Measurements from ENCODE around the gene ICAM1.
"Not testable (repeated sequence)": the region's sequence is repeated elsewhere in the genome, so short reads cannot be mapped to it uniquely, and the experiment has no call there.

Gene ICAM1

DNA sequence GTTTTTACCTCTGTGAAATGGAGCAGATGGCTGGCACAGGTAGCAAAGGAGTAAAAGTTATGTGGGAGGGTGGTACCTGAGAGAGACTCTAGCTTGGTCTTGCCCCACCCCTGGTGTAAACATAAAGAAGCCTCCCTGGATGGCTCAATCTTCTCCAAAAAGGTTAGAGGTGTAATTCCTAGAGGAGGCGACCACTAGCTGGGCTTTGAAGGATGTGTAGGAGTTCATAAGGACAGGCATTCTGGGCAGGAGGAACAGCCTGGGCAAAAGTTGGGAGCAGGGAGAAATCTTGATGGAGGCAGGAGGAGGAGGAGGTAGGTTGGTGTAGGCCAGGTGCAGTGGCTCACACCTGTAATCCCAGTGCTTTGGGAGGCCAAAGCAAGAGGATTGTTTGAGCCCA lies 8.0 kb downstream of the ICAM1 start:
- no peak for TF ChIP-seq ZNF274 (IDR thresholded peaks at IDR 0.05; ENCODE audit: low read depth, low read length)
- H3K4me3 ChIP-seq (ENCODE audit: low read length), result no peak overlapping the region

- no peak overlapping the region for H3K4me3 ChIP-seq (ENCODE audit: low read length)
- no peak for TF ChIP-seq ZNF274 (IDR thresholded peaks at IDR 0.05; ENCODE audit: low read depth, low read length)
Measured at GRCh38 chr19:10279737-10280442, 9.0 kb downstream of the ICAM1 start.

- H3K4me3 ChIP-seq (ENCODE audit: low read length), result not testable (repeated sequence)
Measured at GRCh38 chr19:10282043-10282442, 11.1 kb downstream of the ICAM1 start.

DNA sequence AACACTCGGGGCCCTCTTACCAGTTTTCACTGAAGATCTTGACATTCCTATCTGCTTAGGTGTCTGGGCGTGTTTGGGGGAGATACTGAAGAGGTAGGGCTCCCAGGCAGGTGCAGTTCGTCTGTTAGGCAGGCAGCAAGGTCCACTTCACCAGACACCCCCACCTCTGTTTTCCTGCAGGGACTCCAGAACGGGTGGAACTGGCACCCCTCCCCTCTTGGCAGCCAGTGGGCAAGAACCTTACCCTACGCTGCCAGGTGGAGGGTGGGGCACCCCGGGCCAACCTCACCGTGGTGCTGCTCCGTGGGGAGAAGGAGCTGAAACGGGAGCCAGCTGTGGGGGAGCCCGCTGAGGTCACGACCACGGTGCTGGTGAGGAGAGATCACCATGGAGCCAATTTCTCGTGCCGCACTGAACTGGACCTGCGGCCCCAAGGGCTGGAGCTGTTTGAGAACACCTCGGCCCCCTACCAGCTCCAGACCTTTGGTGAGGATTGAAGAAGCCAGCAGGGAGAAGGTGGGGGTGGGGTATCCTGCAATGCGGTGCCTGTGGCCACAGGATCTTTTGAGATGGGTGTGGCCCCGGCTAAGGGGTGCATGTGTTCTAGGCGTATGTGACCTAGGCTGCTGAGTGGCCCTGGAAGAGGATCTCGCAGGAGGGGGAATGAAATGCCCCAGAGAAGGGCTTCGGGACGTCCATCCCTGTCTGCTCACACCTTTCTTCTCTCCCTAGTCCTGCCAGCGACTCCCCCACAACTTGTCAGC lies 12.6 kb downstream of the ICAM1 start:
- TF ChIP-seq ZNF274 (IDR thresholded peaks at IDR 0.05; ENCODE audit: low read depth, low read length), result no peak
- no peak overlapping the region for H3K4me3 ChIP-seq (ENCODE audit: low read length)

- H3K4me3 ChIP-seq (ENCODE audit: low read length), result no peak overlapping the region
- no peak for TF ChIP-seq ZNF274 (IDR thresholded peaks at IDR 0.05; ENCODE audit: low read depth, low read length)
Measured at GRCh38 chr19:10284065-10284959, 13.4 kb downstream of the ICAM1 start.

DNA sequence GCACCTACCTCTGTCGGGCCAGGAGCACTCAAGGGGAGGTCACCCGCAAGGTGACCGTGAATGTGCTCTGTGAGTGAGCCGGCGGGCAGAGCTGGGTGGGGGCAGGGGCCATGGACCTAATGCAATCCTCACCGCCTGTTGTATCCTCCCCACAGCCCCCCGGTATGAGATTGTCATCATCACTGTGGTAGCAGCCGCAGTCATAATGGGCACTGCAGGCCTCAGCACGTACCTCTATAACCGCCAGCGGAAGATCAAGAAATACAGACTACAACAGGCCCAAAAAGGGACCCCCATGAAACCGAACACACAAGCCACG lies 14.0 kb downstream of the ICAM1 start:
- no peak for TF ChIP-seq ZNF274 (IDR thresholded peaks at IDR 0.05; ENCODE audit: low read depth, low read length)
- H3K4me3 ChIP-seq (ENCODE audit: low read length), result no peak overlapping the region

GRCh38 chr19:10285393-10285792 lies 14.5 kb downstream of the ICAM1 start:
- TF ChIP-seq ZNF274 (IDR thresholded peaks at IDR 0.05; ENCODE audit: low read depth, low read length), result no peak
- H3K4me3 ChIP-seq (ENCODE audit: low read length), result no peak overlapping the region

DNA sequence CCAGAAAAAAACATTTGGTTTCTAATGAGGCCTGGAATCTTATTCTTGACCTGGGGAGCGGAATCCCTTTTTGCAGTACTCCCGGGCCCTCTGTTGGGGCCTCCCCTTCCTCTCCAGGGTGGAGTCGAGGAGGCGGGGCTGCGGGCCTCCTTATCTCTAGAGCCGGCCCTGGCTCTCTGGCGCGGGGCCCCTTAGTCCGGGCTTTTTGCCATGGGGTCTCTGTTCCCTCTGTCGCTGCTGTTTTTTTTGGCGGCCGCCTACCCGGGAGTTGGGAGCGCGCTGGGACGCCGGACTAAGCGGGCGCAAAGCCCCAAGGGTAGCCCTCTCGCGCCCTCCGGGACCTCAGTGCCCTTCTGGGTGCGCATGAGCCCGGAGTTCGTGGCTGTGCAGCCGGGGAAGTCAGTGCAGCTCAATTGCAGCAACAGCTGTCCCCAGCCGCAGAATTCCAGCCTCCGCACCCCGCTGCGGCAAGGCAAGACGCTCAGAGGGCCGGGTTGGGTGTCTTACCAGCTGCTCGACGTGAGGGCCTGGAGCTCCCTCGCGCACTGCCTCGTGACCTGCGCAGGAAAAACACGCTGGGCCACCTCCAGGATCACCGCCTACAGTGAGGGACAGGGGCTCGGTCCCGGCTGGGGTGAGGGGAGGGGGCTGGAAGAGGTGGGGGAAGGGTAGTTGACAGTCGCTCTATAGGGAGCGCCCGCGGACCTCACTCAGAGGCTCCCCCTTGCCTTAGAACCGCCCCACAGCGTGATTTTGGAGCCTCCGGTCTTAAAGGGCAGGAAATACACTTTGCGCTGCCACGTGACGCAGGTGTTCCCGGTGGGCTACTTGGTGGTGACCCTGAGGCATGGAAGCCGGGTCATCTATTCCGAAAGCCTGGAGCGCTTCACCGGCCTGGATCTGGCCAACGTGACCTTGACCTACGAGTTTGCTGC lies 16.1 kb downstream of the ICAM1 start, which contains the start of gene ICAM4:
ICAM4 (plus strand) TSS at position 153 of the 935 bp plus-strand sequence; CDS start at position 211, 58 bp downstream.
- TF ChIP-seq ZNF274 (IDR thresholded peaks at IDR 0.05; ENCODE audit: low read depth, low read length), result no peak
- no peak within 1 kb of the TSS for H3K4me3 ChIP-seq (ENCODE audit: low read length)

DNA sequence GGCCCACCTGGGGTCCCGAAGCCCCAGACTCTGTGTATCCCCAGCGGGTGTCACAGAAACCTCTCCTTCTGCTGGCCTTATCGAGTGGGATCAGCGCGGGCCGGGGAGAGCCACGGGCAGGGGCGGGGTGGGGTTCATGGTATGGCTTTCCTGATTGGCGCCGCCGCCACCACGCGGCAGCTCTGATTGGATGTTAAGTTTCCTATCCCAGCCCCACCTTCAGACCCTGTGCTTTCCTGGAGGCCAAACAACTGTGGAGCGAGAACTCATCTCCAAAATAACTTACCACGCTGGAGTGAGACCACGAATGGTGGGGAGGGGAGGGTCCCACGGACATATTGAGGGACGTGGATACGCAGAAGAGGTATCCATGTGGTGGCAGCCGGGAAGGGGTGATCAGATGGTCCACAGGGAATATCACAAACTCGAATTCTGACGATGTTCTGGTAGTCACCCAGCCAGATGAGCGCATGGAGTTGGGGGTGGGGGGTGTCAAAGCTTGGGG lies 17.8 kb downstream of the ICAM1 start:
- TF ChIP-seq ZNF274 (IDR thresholded peaks at IDR 0.05; ENCODE audit: low read depth, low read length), result no peak
- H3K4me3 ChIP-seq (ENCODE audit: low read length), result peak overlapping the region; percentile 38; the same call in 1 of the 2 replicates

GRCh38 chr19:10289167-10289835 lies 18.4 kb downstream of the ICAM1 start:
- peak overlapping the region; percentile 38; the same call in 1 of the 2 replicates for H3K4me3 ChIP-seq (ENCODE audit: low read length)

GRCh38 chr19:10289836-10290356 lies 19.0 kb downstream of the ICAM1 start, which contains the start of gene ICAM5:
Gene ICAM5, plus strand, starts transcription at chr19:10289952. Its CDS starts 92 bp downstream, at chr19:10290044.
- H3K4me3 ChIP-seq (ENCODE audit: low read length), result peak within 1 kb of the TSS; percentile 38; the same call in 1 of the 2 replicates
- TF ChIP-seq ZNF274 (IDR thresholded peaks at IDR 0.05; ENCODE audit: low read depth, low read length), result no peak

More at GRCh38 chr19:10289167-10289835, 18.4 kb downstream of the ICAM1 start:
- no peak for TF ChIP-seq ZNF274 (IDR thresholded peaks at IDR 0.05; ENCODE audit: low read depth, low read length)

GRCh38 chr19:10290357-10290875 lies 19.5 kb downstream of the ICAM1 start:
- TF ChIP-seq ZNF274 (IDR thresholded peaks at IDR 0.05; ENCODE audit: low read depth, low read length), result no peak
- H3K4me3 ChIP-seq (ENCODE audit: low read length), result peak overlapping the region; percentile 37; the same call in 1 of the 2 replicates
